ENCODE measurements around the gene SLC25A51. TPM values are rescaled to one million over a fixed set of nuclear protein-coding genes. Genes with fewer than 3 reads are reported as not detected.

The SLC25A51 gene
- total and polyA plus RNA-seq, 4 donors, result 6.2 to 30.1 (median 17.3) TPM

GRCh38 chr9:37880916-37881479, 22.9 kb downstream of the SLC25A51 start:
- H3K4me1 ChIP-seq (ENCODE audit: control insufficient read depth in 5 of 5, insufficient read depth in 5 of 5, low read length in 5 of 5), result no peaks in the 10 kb centered on the region
- no peak overlapping the region for H3K9ac ChIP-seq (ENCODE audit: insufficient read depth in 1 of 2, low read length in 2 of 2)
- no peak for DNase-seq
- no peak for ATAC-seq (ENCODE audit: insufficient read depth, low FRiP score)
- no peak overlapping the region for H3K27ac ChIP-seq (ENCODE audit: low read depth in 1 of 2, low read length in 1 of 2)
- no peak overlapping the region for H3K4me3 ChIP-seq
- no peaks in the 10 kb centered on the region for H3K27me3 ChIP-seq (ENCODE audit: control insufficient read depth in 3 of 3, insufficient read depth in 3 of 3, low read length in 2 of 3)
- H3K36me3 ChIP-seq (ENCODE audit: control insufficient read depth in 4 of 4, insufficient read depth in 4 of 4, low read length in 4 of 4), result peaks cover 10 to 13% (median 11%) of the 10 kb centered on the region in 4 donors
- peaks cover 0 to 5% (median under 1%) of the 10 kb centered on the region in 4 donors for H3K9me3 ChIP-seq (ENCODE audit: control insufficient read depth in 4 of 4, insufficient read depth in 3 of 4, low read length in 3 of 4)
- TF ChIP-seq CTCF (IDR thresholded peaks at IDR 0.05; ENCODE audit: control extremely low read depth, extremely low read depth), result no peak
- 91 to 97% methylated on average over 2 of the region's 2 CpGs for WGBS, 2 donors

GRCh38 chr9:37876376-37876775, 27.6 kb downstream of the SLC25A51 start:
- WGBS, 2 donors, result 88 to 93% methylated on average over 1 of the region's 1 CpG

GRCh38 chr9:37873955-37874354, 30.0 kb downstream of the SLC25A51 start:
- H3K27ac ChIP-seq (ENCODE audit: low read depth in 1 of 2, low read length in 1 of 2), result no peak overlapping the region
- peaks cover 2 to 8% (median 4%) of the 10 kb centered on the region in 4 donors for H3K36me3 ChIP-seq (ENCODE audit: control insufficient read depth in 4 of 4, insufficient read depth in 4 of 4, low read length in 4 of 4)
- H3K9ac ChIP-seq (ENCODE audit: insufficient read depth in 1 of 2, low read length in 2 of 2), result no peak overlapping the region
- ATAC-seq (ENCODE audit: insufficient read depth, low FRiP score) (no peak), DNase-seq (no peak)
- peaks cover 0 to 5% (median under 1%) of the 10 kb centered on the region in 4 donors for H3K9me3 ChIP-seq (ENCODE audit: control insufficient read depth in 4 of 4, insufficient read depth in 3 of 4, low read length in 3 of 4)
- H3K4me3 ChIP-seq, result no peak overlapping the region
- TF ChIP-seq CTCF (IDR thresholded peaks at IDR 0.05; ENCODE audit: control extremely low read depth, extremely low read depth), result no peak
- no peaks in the 10 kb centered on the region for H3K4me1 ChIP-seq (ENCODE audit: control insufficient read depth in 5 of 5, insufficient read depth in 5 of 5, low read length in 5 of 5)
- H3K27me3 ChIP-seq (ENCODE audit: control insufficient read depth in 3 of 3, insufficient read depth in 3 of 3, low read length in 2 of 3), result no peaks in the 10 kb centered on the region
- WGBS, 2 donors, result 94 to 97% methylated on average over 2 of the region's 2 CpGs

More at GRCh38 chr9:37876376-37876775, 27.6 kb downstream of the SLC25A51 start:
- no peak overlapping the region for H3K9ac ChIP-seq (ENCODE audit: insufficient read depth in 1 of 2, low read length in 2 of 2)
- H3K9me3 ChIP-seq (ENCODE audit: control insufficient read depth in 4 of 4, insufficient read depth in 3 of 4, low read length in 3 of 4), result peaks cover 0 to 5% (median under 1%) of the 10 kb centered on the region in 4 donors
- peaks cover 5 to 11% (median 8%) of the 10 kb centered on the region in 4 donors for H3K36me3 ChIP-seq (ENCODE audit: control insufficient read depth in 4 of 4, insufficient read depth in 4 of 4, low read length in 4 of 4)
- no peaks in the 10 kb centered on the region for H3K27me3 ChIP-seq (ENCODE audit: control insufficient read depth in 3 of 3, insufficient read depth in 3 of 3, low read length in 2 of 3)
- H3K4me1 ChIP-seq (ENCODE audit: control insufficient read depth in 5 of 5, insufficient read depth in 5 of 5, low read length in 5 of 5), result no peaks in the 10 kb centered on the region
- no peak overlapping the region for H3K4me3 ChIP-seq
- ATAC-seq (ENCODE audit: insufficient read depth, low FRiP score) (no peak), DNase-seq (no peak)
- H3K27ac ChIP-seq (ENCODE audit: low read depth in 1 of 2, low read length in 1 of 2), result no peak overlapping the region
- TF ChIP-seq CTCF (IDR thresholded peaks at IDR 0.05; ENCODE audit: control extremely low read depth, extremely low read depth), result no peak

- no peak for ATAC-seq (ENCODE audit: insufficient read depth, low FRiP score)
- Histone ChIP-seq H3K27me3 (ENCODE audit: control insufficient read depth in 3 of 3, insufficient read depth in 3 of 3, low read length in 2 of 3) (no peaks in the 10 kb centered on the region), H3K36me3 (ENCODE audit: control insufficient read depth in 4 of 4, insufficient read depth in 4 of 4, low read length in 4 of 4) (peaks cover 0 to 2% (median under 1%) of the 10 kb centered on the region in 4 donors), H3K9ac (ENCODE audit: insufficient read depth in 1 of 2, low read length in 2 of 2) (no peak overlapping the region), H3K9me3 (ENCODE audit: control insufficient read depth in 4 of 4, insufficient read depth in 3 of 4, low read length in 3 of 4) (no peaks in the 10 kb centered on the region), H3K4me1 (ENCODE audit: control insufficient read depth in 5 of 5, insufficient read depth in 5 of 5, low read length in 5 of 5) (no peaks in the 10 kb centered on the region), H3K27ac (ENCODE audit: low read depth in 1 of 2, low read length in 1 of 2) (no peak overlapping the region), H3K4me3 (no peak overlapping the region)
- 76 to 87% methylated on average over 5 of the region's 5 CpGs for WGBS, 2 donors
- no peak for TF ChIP-seq CTCF (IDR thresholded peaks at IDR 0.05; ENCODE audit: control extremely low read depth, extremely low read depth)
- DNase-seq, result no peak
These were observed 33.1 kb downstream of the SLC25A51 start for GRCh38 chr9:37870799-37871176.

All from lung (tissue), 12 donors.